ENCODE data around the gene CMTM7. TPM values are rescaled to one million over a fixed set of nuclear protein-coding genes. Genes with fewer than 3 reads are reported as not detected.
A peak's percentile ranks its signal among the peaks of the same experiment; 100 is the strongest.

The CMTM7 gene
- total and polyA plus RNA-seq, 2 of the 8 experiments (the other 6 are each of a cell fraction or from before 2014, with no cell fraction given), result 33.3 to 65.8 TPM

GRCh38 chr3:32391643-32392535 is at the start of gene CMTM7 (continued):
- no peak for TF ChIP-seq KDM1A (IDR thresholded peaks at IDR 0.05; ENCODE audit: borderline replicate concordance, low read length)
- TF ChIP-seq SP2 (IDR thresholded peaks at IDR 0.05; ENCODE audit: low read length), result no peak
- no peak for TF ChIP-seq ATF2 (IDR thresholded peaks at IDR 0.05; ENCODE audit: low read length)
- peak; percentile 74; the same call in 1 of the 2 replicates for TF ChIP-seq RBBP5 (IDR thresholded peaks at IDR 0.05; ENCODE audit: borderline replicate concordance, low read depth, low read length)
- TF ChIP-seq TAF1 (IDR thresholded peaks at IDR 0.05; ENCODE audit: low read depth, low read length), result peak; percentile 63
- TF ChIP-seq NANOG (IDR thresholded peaks at IDR 0.05; ENCODE audit: insufficient read depth, low read depth, low read length, poor library complexity, severe bottlenecking), result no peak
- peak; percentile 35 for TF ChIP-seq SUZ12 (IDR thresholded peaks at IDR 0.05; ENCODE audit: low read length)
- no peak for TF ChIP-seq CEBPB (IDR thresholded peaks at IDR 0.05; ENCODE audit: low read depth, low read length)
- TF ChIP-seq KDM5A (IDR thresholded peaks at IDR 0.05; ENCODE audit: low read length), result no peak
- 0 out of 2 replicates have a peak, but pooled peaks have one; percentile 10 for TF ChIP-seq POLR2AphosphoS5 (IDR thresholded peaks at IDR 0.05; ENCODE audit: low read depth, low read length)
- no peak for TF ChIP-seq HDAC2 (IDR thresholded peaks at IDR 0.05; ENCODE audit: borderline replicate concordance in 1 of 2, low read depth in 2 of 2, low read length in 2 of 2)
- TF ChIP-seq MAX (IDR thresholded peaks at IDR 0.05), result peak; percentile 92
- no peak for TF ChIP-seq FOSL1 (IDR thresholded peaks at IDR 0.05; ENCODE audit: insufficient read depth, low read depth, low read length)
- peak; percentile 76 for TF ChIP-seq ASH2L (IDR thresholded peaks at IDR 0.05; ENCODE audit: low read length)
- TF ChIP-seq CBX8 (IDR thresholded peaks at IDR 0.05; ENCODE audit: borderline replicate concordance, low read depth, low read length), result no peak
- TF ChIP-seq EZH2 (IDR thresholded peaks at IDR 0.05; ENCODE audit: low read depth, low read length, severe bottlenecking), result peak; percentile 32
- TF ChIP-seq CHD1 (IDR thresholded peaks at IDR 0.05; ENCODE audit: low read depth, low read length), result no peak
- peak; percentile 67 for TF ChIP-seq E2F6 (IDR thresholded peaks at IDR 0.05)
- TF ChIP-seq JUND (IDR thresholded peaks at IDR 0.05; ENCODE audit: low read length), result no peak
- no peak for TF ChIP-seq SAP30 (IDR thresholded peaks at IDR 0.05; ENCODE audit: insufficient read depth, insufficient replicate concordance, low read length)
- no peak for TF ChIP-seq RXRA (IDR thresholded peaks at IDR 0.05; ENCODE audit: insufficient read depth, low read depth, low read length)
